Measurements from ENCODE around the gene KLK12.

GRCh38 chr19:51016798-51017683 lies 17.8 kb downstream of the KLK12 start:
- TF ChIP-seq CTCF (IDR thresholded peaks at IDR 0.05): peak; percentile 32 to 81 (median 66)
- no peak for TF ChIP-seq EP300 (IDR thresholded peaks at IDR 0.05)

All from upper lobe of left lung (tissue), 4 donors.